ENCODE results near the gene CCDC3.

- TF ChIP-seq SP1 (IDR thresholded peaks at IDR 0.05) (no peak), CTBP1 (IDR thresholded peaks at IDR 0.05; ENCODE audit: borderline replicate concordance) (no peak), SUZ12 (IDR thresholded peaks at IDR 0.05) (no peak), FOXA1 (IDR thresholded peaks at IDR 0.05) (no peak), NFRKB (IDR thresholded peaks at IDR 0.05) (no peak), PKNOX1 (IDR thresholded peaks at IDR 0.05) (no peak), TARDBP (IDR thresholded peaks at IDR 0.05) (no peak), ELF4 (IDR thresholded peaks at IDR 0.05) (no peak), L3MBTL2 (conservative IDR thresholded peaks at IDR 0.05) (no peak), FOXM1 (IDR thresholded peaks at IDR 0.05; ENCODE audit: borderline replicate concordance) (no peak), BHLHE40 (IDR thresholded peaks at IDR 0.05; ENCODE audit: borderline replicate concordance) (no peak)
Observed at GRCh38 chr10:12868229-12868628, 133.3 kb downstream of the CCDC3 start.

Data from HEK293T (cell line).